NCI-H128 (cell line): ENCODE measurements around the gene MAP2K6.

Source experiments
- DNase-seq: peaks from one replicate; lab custom pipeline; 2025; ENCODE audit not compliant: unreplicated experiment; lab: John Stamatoyannopoulos, UW

Gene MAP2K6

GRCh38 chr17:69414408-69415274 lies at the start of gene MAP2K6:
Gene MAP2K6 (plus strand): TSS chr17:69414697. CDS start chr17:69414985, 288 bp downstream.
- no peak for DNase-seq

GRCh38 chr17:69367298-69367697 lies 47.2 kb upstream of the MAP2K6 start:
- no peak for DNase-seq

GRCh38 chr17:69373069-69373468 lies 41.4 kb upstream of the MAP2K6 start:
- no peak for DNase-seq

GRCh38 chr17:69375229-69375628 lies 39.3 kb upstream of the MAP2K6 start:
- DNase-seq = no peak

GRCh38 chr17:69388822-69389442 lies 25.6 kb upstream of the MAP2K6 start:
- DNase-seq = no peak

GRCh38 chr17:69390795-69391501 lies 23.5 kb upstream of the MAP2K6 start:
- no peak for DNase-seq

GRCh38 chr17:69401251-69401650 lies 13.2 kb upstream of the MAP2K6 start:
- no peak for DNase-seq

- no peak for DNase-seq
Observed at GRCh38 chr17:69402052-69402451, 12.4 kb upstream of the MAP2K6 start.

- no peak for DNase-seq
Observed at GRCh38 chr17:69404399-69404798, 10.1 kb upstream of the MAP2K6 start.

GRCh38 chr17:69405096-69405495 lies 9.4 kb upstream of the MAP2K6 start:
- no peak for DNase-seq

GRCh38 chr17:69406941-69407340 lies 7.6 kb upstream of the MAP2K6 start:
- no peak for DNase-seq

- DNase-seq = no peak
Observed at GRCh38 chr17:69407759-69408158, 6.7 kb upstream of the MAP2K6 start.

- DNase-seq = no peak
Observed at GRCh38 chr17:69410671-69411070, 3.8 kb upstream of the MAP2K6 start.

- no peak for DNase-seq
Observed at GRCh38 chr17:69411766-69412165, 2.7 kb upstream of the MAP2K6 start.

GRCh38 chr17:69412251-69412671 lies 2.2 kb upstream of the MAP2K6 start:
- no peak for DNase-seq

GRCh38 chr17:69415431-69415830 lies 934 bp downstream of the MAP2K6 start:
- DNase-seq = no peak

GRCh38 chr17:69417545-69418483 lies 3.3 kb downstream of the MAP2K6 start:
- DNase-seq = no peak

GRCh38 chr17:69418535-69418934 lies 4.0 kb downstream of the MAP2K6 start:
- DNase-seq = no peak

- DNase-seq = no peak
Observed at GRCh38 chr17:69423450-69423849, 9.0 kb downstream of the MAP2K6 start.

- DNase-seq = no peak
Observed at GRCh38 chr17:69424287-69425041, 10.0 kb downstream of the MAP2K6 start.
